WERI-Rb-1 (cell line): ENCODE measurements around the gene ATP13A3.

Experiments used
- DNase-seq: peaks from one replicate; pipeline ENCODE4 v3.0.0-alpha.2; 2020
- H3K27ac ChIP-seq: fragments of 250-450 bp; sonication (Bioruptor Pico); 2 replicates; pipeline ENCODE4 v1.5.1; 2020; ENCODE audit warnings: mild to moderate bottlenecking, moderate library complexity
- H3K27me3 ChIP-seq: fragments of 250-450 bp; sonication (Bioruptor Pico); 2 replicates; pipeline ENCODE4 v1.5.1; 2021; ENCODE audit warnings: mild to moderate bottlenecking, low read depth, moderate library complexity; ENCODE audit not compliant: insufficient read depth, severe bottlenecking
- H3K36me3 ChIP-seq: fragments of 250-450 bp; sonication (Bioruptor Pico); 2 replicates; pipeline ENCODE4 v1.5.1; 2020; ENCODE audit warnings: mild to moderate bottlenecking, moderate library complexity
- H3K4me3 ChIP-seq: 2 replicates; pipeline ENCODE4 v1.5.1; 2011; ENCODE audit warnings: low read depth, mild to moderate bottlenecking, control low read depth, low read length
- H3K9me3 ChIP-seq: fragments of 250-450 bp; sonication (Bioruptor Pico); 2 replicates; pipeline ENCODE4 v1.5.1; 2021; ENCODE audit warnings: mild to moderate bottlenecking, moderate library complexity; ENCODE audit not compliant: severe bottlenecking
- CTCF ChIP-seq: IDR thresholded peaks from 2 replicates; pipeline ENCODE4 v1.5.1; 2011; ENCODE audit warnings: low read depth, mild to moderate bottlenecking, control low read depth, inconsistent platforms, low read length

The ATP13A3 gene

GRCh38 chr3:194440756-194441155 is 46.0 kb downstream of the ATP13A3 start:
- no peak overlapping the region for H3K27ac ChIP-seq
- H3K27me3 ChIP-seq = no peaks in the 10 kb centered on the region
- no peak for DNase-seq
- peaks cover 8% of the 10 kb centered on the region; the same call in 1 of the 2 replicates for H3K36me3 ChIP-seq
- TF ChIP-seq CTCF = no peak
- H3K9me3 ChIP-seq = no peaks in the 10 kb centered on the region
- H3K4me3 ChIP-seq = no peak overlapping the region

- Histone ChIP-seq H3K4me3 (no peak overlapping the region), H3K9me3 (no peaks in the 10 kb centered on the region), H3K27ac (no peak overlapping the region), H3K27me3 (no peaks in the 10 kb centered on the region), H3K36me3 (peaks cover 8% of the 10 kb centered on the region; the same call in 1 of the 2 replicates)
- no peak for TF ChIP-seq CTCF
- no peak for DNase-seq
These were observed 46.8 kb downstream of the ATP13A3 start for GRCh38 chr3:194439881-194440550.

- H3K27ac ChIP-seq = no peak overlapping the region
- H3K27me3 ChIP-seq = no peaks in the 10 kb centered on the region
- H3K36me3 ChIP-seq = peaks cover 6% of the 10 kb centered on the region; the same call in 1 of the 2 replicates
- TF ChIP-seq CTCF = no peak
- no peak for DNase-seq
- no peak overlapping the region for H3K4me3 ChIP-seq
- no peaks in the 10 kb centered on the region for H3K9me3 ChIP-seq
These were observed 52.3 kb downstream of the ATP13A3 start for GRCh38 chr3:194434503-194434902.

GRCh38 chr3:194431554-194431953 is 55.2 kb downstream of the ATP13A3 start:
- H3K27me3 ChIP-seq = no peaks in the 10 kb centered on the region
- H3K9me3 ChIP-seq = no peaks in the 10 kb centered on the region
- no peak for DNase-seq
- no peak overlapping the region for H3K27ac ChIP-seq
- no peak overlapping the region for H3K4me3 ChIP-seq
- no peak for TF ChIP-seq CTCF
- peaks cover 4% of the 10 kb centered on the region; the same call in 1 of the 2 replicates for H3K36me3 ChIP-seq

- H3K36me3 ChIP-seq = peaks cover 7% of the 10 kb centered on the region
- no peaks in the 10 kb centered on the region for H3K9me3 ChIP-seq
- H3K27ac ChIP-seq = no peak overlapping the region
- no peak for TF ChIP-seq CTCF
- no peak overlapping the region for H3K4me3 ChIP-seq
- DNase-seq = no peak
- H3K27me3 ChIP-seq = no peaks in the 10 kb centered on the region
These were observed 61.4 kb downstream of the ATP13A3 start for GRCh38 chr3:194425399-194425798.

- no peak for DNase-seq
- Histone ChIP-seq H3K9me3 (no peaks in the 10 kb centered on the region), H3K27me3 (no peaks in the 10 kb centered on the region), H3K27ac (no peak overlapping the region), H3K36me3 (peaks cover 7% of the 10 kb centered on the region), H3K4me3 (no peak overlapping the region)
- TF ChIP-seq CTCF = no peak
These were observed 61.8 kb downstream of the ATP13A3 start for GRCh38 chr3:194424953-194425352.
